BLaER1 (cell line): ENCODE results near the gene MTHFSD.

Experiments used
- H3K27ac ChIP-seq: shearing (Covaris generic); formaldehyde crosslinking; 2 replicates; pipeline ENCODE4 v1.8.1; 2022
- H3K27me3 ChIP-seq: shearing (Covaris generic); formaldehyde crosslinking; 2 replicates; pipeline ENCODE4 v1.8.1; 2022
- H3K36me3 ChIP-seq: shearing (Covaris generic); formaldehyde crosslinking; 2 replicates; pipeline ENCODE4 v1.8.1; 2022
- H3K4me1 ChIP-seq: shearing (Covaris generic); formaldehyde crosslinking; 2 replicates; pipeline ENCODE4 v1.8.1; 2022
- H3K4me2 ChIP-seq: shearing (Covaris generic); formaldehyde crosslinking; 2 replicates; pipeline ENCODE4 v1.8.1; 2022
- H3K4me3 ChIP-seq: shearing (Covaris generic); formaldehyde crosslinking; 2 replicates; pipeline ENCODE4 v1.8.1; 2022
- H3K9ac ChIP-seq: shearing (Covaris generic); formaldehyde crosslinking; 2 replicates; pipeline ENCODE4 v1.8.1; 2022
- H3K9me3 ChIP-seq: shearing (Covaris generic); formaldehyde crosslinking; 2 replicates; pipeline ENCODE4 v1.8.1; 2022
- H4K20me1 ChIP-seq: shearing (Covaris generic); formaldehyde crosslinking; 2 replicates; pipeline ENCODE4 v1.8.1; 2022
- Cebpa-rat ChIP-seq: shearing (Covaris generic); IDR thresholded peaks from 2 replicates; pipeline ENCODE4 v1.8.1; 2022

Gene MTHFSD

DNA sequence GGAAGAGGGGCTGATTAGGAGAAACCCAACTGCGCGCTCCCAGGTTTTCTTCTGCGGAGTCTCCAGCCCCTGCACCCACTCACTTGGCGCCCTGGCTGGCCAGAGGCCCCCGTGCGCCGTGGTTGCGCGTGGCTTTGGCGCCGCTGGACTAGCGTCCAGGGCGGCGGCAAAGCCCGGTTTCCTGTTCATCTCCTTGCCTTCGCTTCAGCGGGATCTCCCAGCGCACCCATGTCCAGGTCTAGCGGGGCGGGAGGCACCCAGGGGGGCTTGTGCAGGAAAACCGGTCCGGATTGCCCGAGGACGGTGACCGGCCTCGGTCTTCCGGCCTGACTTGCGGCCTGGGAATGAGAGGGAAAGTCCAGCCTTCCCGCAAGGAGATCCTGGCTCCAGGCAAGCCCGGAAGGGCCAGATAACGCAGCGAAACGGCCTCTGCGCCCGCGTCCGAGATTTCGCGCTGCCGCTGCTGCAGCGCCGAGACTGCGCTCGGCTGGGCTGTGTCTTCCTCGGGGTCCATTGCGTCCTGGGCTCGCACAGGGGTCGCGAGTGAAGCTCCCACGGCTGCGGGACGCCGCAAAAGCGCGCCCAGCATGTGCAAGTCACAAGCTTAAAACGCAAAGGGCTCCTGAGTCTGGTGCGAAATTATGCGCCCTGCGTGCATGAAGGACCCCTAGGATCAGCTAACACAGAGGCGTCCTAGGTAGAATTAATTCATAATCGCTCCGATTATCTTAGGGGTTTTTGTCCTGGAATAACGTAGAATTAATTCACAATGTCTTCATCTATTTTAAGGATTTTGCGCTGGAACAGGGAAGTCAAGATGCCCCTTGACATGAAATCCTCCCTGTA, 39.0 kb downstream of the MTHFSD start:
- Histone ChIP-seq H3K27me3 (peaks cover 88% of the 10 kb centered on the region), H3K36me3 (no peaks in the 10 kb centered on the region), H3K4me1 (peaks cover 16% of the 10 kb centered on the region), H3K9me3 (no peaks in the 10 kb centered on the region; the same call in 1 of the 2 replicates), H3K4me3 (no peak overlapping the region), H4K20me1 (peaks cover 90% of the 10 kb centered on the region), H3K4me2 (no peak overlapping the region), H3K9ac (no peak overlapping the region), H3K27ac (no peak overlapping the region)
- TF ChIP-seq Cebpa-rat, result no peak

DNA sequence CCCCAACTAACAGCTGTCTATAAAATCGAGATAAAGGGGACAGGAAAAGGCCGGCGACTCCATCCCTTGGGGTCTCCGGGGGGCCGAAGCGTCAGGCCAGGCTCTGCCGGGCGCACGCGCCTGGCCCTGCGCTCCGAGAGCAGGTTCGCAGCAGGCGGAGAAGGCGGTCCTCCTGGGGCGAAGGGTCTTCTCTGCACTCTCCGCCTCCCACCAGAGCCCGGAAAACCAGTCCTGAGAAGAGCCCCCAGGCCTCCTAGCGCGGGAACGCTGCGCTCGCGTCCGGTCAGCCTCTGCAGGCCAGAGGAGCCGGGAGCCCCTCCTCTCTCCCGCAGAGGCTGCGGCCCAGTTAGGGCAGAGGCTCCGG, 39.6 kb downstream of the MTHFSD start:
- H3K27ac ChIP-seq, result no peak overlapping the region
- no peak overlapping the region for H3K4me2 ChIP-seq
- H3K4me3 ChIP-seq, result no peak overlapping the region
- no peaks in the 10 kb centered on the region; the same call in 1 of the 2 replicates for H3K9me3 ChIP-seq
- peaks cover 96% of the 10 kb centered on the region for H4K20me1 ChIP-seq
- TF ChIP-seq Cebpa-rat, result no peak
- no peaks in the 10 kb centered on the region for H3K36me3 ChIP-seq
- peaks cover 94% of the 10 kb centered on the region for H3K27me3 ChIP-seq
- H3K4me1 ChIP-seq, result peaks cover 15% of the 10 kb centered on the region
- H3K9ac ChIP-seq, result no peak overlapping the region

DNA sequence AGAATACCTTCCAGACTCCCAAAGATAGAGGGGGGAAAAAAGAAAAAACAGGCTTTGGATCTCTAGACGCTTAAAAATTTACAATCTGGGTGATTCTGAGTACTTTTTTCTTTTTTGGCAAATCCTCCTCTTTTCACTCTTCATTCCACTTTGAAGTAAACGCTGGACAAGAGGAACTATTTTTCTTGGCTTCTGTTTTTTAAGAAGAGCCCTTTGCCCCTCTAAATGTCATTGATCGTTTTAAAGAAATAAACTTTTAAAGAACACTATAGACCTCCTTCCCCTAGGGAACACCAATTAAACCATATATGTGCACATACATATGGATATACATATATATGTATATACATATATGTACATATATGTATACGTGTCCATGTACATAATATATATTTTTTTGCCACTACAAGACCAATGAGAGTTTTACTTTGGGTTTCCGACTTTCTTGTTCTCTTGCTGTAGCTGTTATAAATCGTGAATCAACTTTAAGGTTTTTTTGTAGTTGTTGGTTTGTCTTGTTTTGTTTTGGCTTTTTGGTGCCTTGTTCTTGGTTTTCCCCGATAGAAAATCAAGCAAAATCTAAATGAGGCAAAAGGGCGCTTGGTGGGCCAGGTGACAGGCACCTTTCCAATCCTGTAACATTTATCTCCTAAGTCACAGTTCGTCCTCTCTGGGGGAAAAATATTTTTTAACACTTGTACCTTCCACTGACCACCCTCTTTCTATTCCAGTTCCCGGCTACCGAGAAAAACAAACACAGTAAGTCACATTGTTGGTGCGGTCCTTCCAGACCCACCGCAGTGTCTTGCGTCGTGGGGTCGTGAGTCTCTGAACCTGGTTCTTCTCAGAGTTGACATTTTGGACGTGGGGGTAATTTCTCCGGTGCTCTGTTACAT, 40.3 kb downstream of the MTHFSD start:
- Histone ChIP-seq H3K4me2 (no peak overlapping the region), H3K4me3 (no peak overlapping the region), H3K36me3 (no peaks in the 10 kb centered on the region), H3K9me3 (no peaks in the 10 kb centered on the region; the same call in 1 of the 2 replicates), H3K27me3 (peaks cover 100% of the 10 kb centered on the region), H3K4me1 (peaks cover 9% of the 10 kb centered on the region), H3K27ac (no peak overlapping the region), H4K20me1 (peaks cover 98% of the 10 kb centered on the region), H3K9ac (no peak overlapping the region)
- TF ChIP-seq Cebpa-rat, result no peak

- Histone ChIP-seq H3K27me3 (peaks cover 100% of the 10 kb centered on the region), H3K9ac (no peak overlapping the region), H4K20me1 (peaks cover 98% of the 10 kb centered on the region), H3K4me2 (no peak overlapping the region), H3K9me3 (no peaks in the 10 kb centered on the region; the same call in 1 of the 2 replicates), H3K4me3 (no peak overlapping the region), H3K27ac (no peak overlapping the region), H3K4me1 (peaks cover 12% of the 10 kb centered on the region; the same call in 1 of the 2 replicates), H3K36me3 (no peaks in the 10 kb centered on the region)
- TF ChIP-seq Cebpa-rat, result no peak
These were observed 41.4 kb downstream of the MTHFSD start for GRCh38 chr16:86513471-86514277.

- Histone ChIP-seq H3K36me3 (no peaks in the 10 kb centered on the region), H3K9me3 (no peaks in the 10 kb centered on the region; the same call in 1 of the 2 replicates), H3K27ac (no peak overlapping the region), H3K27me3 (peaks cover 100% of the 10 kb centered on the region), H3K4me1 (peaks cover 18% of the 10 kb centered on the region; the same call in 1 of the 2 replicates), H3K4me3 (no peak overlapping the region), H3K4me2 (no peak overlapping the region), H3K9ac (no peak overlapping the region), H4K20me1 (peaks cover 98% of the 10 kb centered on the region)
- no peak for TF ChIP-seq Cebpa-rat
These were observed 42.1 kb downstream of the MTHFSD start for GRCh38 chr16:86512860-86513470.

DNA sequence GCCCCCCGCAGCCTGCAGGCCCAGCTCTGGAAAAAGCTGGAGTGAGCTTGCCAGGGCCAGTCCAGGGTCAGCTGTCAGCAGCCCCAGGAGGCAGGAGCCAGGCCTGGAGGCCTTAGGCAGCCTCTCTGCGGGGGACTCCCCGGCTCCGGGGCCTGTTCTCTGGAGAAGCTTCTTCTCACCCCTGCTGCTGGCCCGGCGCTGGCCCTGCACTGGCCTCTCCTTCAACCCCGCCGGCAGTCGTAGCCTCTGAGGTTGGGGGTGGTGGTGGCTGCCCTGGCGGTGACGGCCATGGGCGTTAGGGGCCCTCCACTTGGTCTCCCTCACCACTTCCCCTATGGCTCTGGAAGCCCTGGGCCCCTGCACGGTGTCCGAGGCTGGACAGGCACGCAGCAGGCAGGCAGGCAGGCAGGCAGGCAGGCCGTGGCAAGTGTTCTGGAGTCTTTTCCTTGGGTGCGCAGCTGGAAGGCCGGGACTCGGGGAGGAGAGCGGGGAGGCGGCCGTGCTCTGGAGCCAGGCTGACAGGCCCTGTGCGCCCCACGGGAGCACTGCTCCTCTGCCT, 42.7 kb downstream of the MTHFSD start:
- peaks cover 18% of the 10 kb centered on the region; the same call in 1 of the 2 replicates for H3K4me1 ChIP-seq

GRCh38 chr16:86511317-86512161, 43.5 kb downstream of the MTHFSD start:
- Histone ChIP-seq H3K36me3 (no peaks in the 10 kb centered on the region), H3K27ac (no peak overlapping the region), H3K4me2 (no peak overlapping the region), H3K27me3 (peaks cover 100% of the 10 kb centered on the region), H3K9me3 (no peaks in the 10 kb centered on the region; the same call in 1 of the 2 replicates), H3K9ac (no peak overlapping the region), H3K4me3 (no peak overlapping the region), H3K4me1 (peaks cover 18% of the 10 kb centered on the region; the same call in 1 of the 2 replicates), H4K20me1 (peaks cover 99% of the 10 kb centered on the region)
- TF ChIP-seq Cebpa-rat, result no peak

More for the DNA sequence above, 42.7 kb downstream of the MTHFSD start:
- Histone ChIP-seq H3K4me2 (no peak overlapping the region), H3K9me3 (no peaks in the 10 kb centered on the region; the same call in 1 of the 2 replicates), H4K20me1 (peaks cover 99% of the 10 kb centered on the region), H3K27ac (no peak overlapping the region), H3K27me3 (peaks cover 100% of the 10 kb centered on the region), H3K36me3 (no peaks in the 10 kb centered on the region), H3K4me3 (no peak overlapping the region), H3K9ac (no peak overlapping the region)
- TF ChIP-seq Cebpa-rat, result no peak
